GM12878 (cell line): ENCODE data around the gene CABLES1. TPM values are rescaled to one million over a fixed set of nuclear protein-coding genes. Genes with fewer than 3 reads are reported as not detected.

ENCODE experiments used
- ATAC-seq: fragments of 200-7000 bp; cut with Tn5 transposase; 3 replicates; pipeline ENCODE4 v1.9.1; 2020; ENCODE audit warnings: mild to moderate bottlenecking, moderate library complexity
- BruUV-seq: library from RNA; stranded (reverse); fragments of 400-500 nt; replicated peaks from 2 replicates; lab custom pipeline; 2021; lab: Mats Ljungman, UMichigan
- CTCF ChIA-PET: fragments of 300-600 bp; sonication (Branson Sonifier 250); formaldehyde crosslinking; extraction: SDS; loops from one replicate; lab custom pipeline; 2021; ENCODE audit warnings: inconsistent platforms; lab: Yijun Ruan, JAX
- POLR2A ChIA-PET: fragments of 350-600 bp; formaldehyde crosslinking; extraction: SDS; loops from one replicate; lab custom pipeline; 2021; ENCODE audit warnings: inconsistent platforms; lab: Charles Lee
- RAD21 ChIA-PET: fragments of 300-600 bp; sonication (Branson Sonifier 250); formaldehyde crosslinking; loops from one replicate; lab custom pipeline; 2023; ENCODE audit warnings: antibody characterized with exemption; ENCODE audit not compliant: unreplicated experiment; lab: Charles Lee
- SMC1A ChIA-PET: fragments of 300-600 bp; sonication (Branson Sonifier 250); formaldehyde crosslinking; loops from one replicate; lab custom pipeline; 2023; ENCODE audit not compliant: unreplicated experiment, uncharacterized antibody; lab: Charles Lee
- DNase-seq: peaks from one replicate; pipeline ENCODE4 v3.0.0-alpha.2; 2011; ENCODE audit warnings: low read depth, low spot score
- FAIRE-seq: peaks from 3 replicates; lab custom pipeline; 2011; peaks lifted over from hg19 to GRCh38; lab: Jason Lieb, UNC
- H2AFZ ChIP-seq: 2 replicates; pipeline ENCODE4 v1.6.0; 2011; ENCODE audit warnings: low read depth, low read length, control low read depth; ENCODE audit not compliant: control insufficient read depth
- H3K27ac ChIP-seq: 2 replicates; pipeline ENCODE4 v1.5.1; 2011; ENCODE audit warnings: control low read depth; ENCODE audit not compliant: control insufficient read depth, insufficient read depth
- H3K27me3 ChIP-seq, 2 experiments: replicated peaks in 1 of 2; 2 replicates each; pipeline versions ENCODE4 v1.6.0 to v1.6.1; 2011; ENCODE audit warnings: low read length in 1 of 2; ENCODE audit not compliant: control insufficient read depth in 2 of 2, insufficient read depth in 2 of 2
- H3K36me3 ChIP-seq, 2 experiments: 2 replicates each; pipeline ENCODE4 v1.5.1; 2011; ENCODE audit warnings: low read length in 1 of 2; ENCODE audit not compliant: control insufficient read depth in 2 of 2, insufficient read depth in 2 of 2
- H3K4me1 ChIP-seq: 2 replicates; pipeline ENCODE4 v1.6.1; 2011; ENCODE audit warnings: mild to moderate bottlenecking, low read length, moderate library complexity, mixed read lengths; ENCODE audit not compliant: control insufficient read depth, insufficient read depth
- H3K4me2 ChIP-seq: 2 replicates; pipeline ENCODE4 v1.6.0; 2011; ENCODE audit warnings: control low read depth; ENCODE audit not compliant: control insufficient read depth, insufficient read depth
- H3K4me3 ChIP-seq: fragments of 200-600 bp; sonication (generic); 2 replicates; pipeline ENCODE4 v1.5.1; 2016
- H3K79me2 ChIP-seq: 2 replicates; pipeline ENCODE4 v1.6.0; 2011; ENCODE audit warnings: low read length; ENCODE audit not compliant: control insufficient read depth, insufficient read depth
- H3K9ac ChIP-seq: 2 replicates; pipeline ENCODE4 v1.8.0; 2011; ENCODE audit warnings: low read length, control low read depth, mixed read lengths; ENCODE audit not compliant: control insufficient read depth, insufficient read depth
- H3K9me3 ChIP-seq: replicated peaks from 3 replicates; pipeline ENCODE4 v1.5.1; 2011; ENCODE audit warnings: mild to moderate bottlenecking, low read length; ENCODE audit not compliant: control insufficient read depth, insufficient read depth
- H4K20me1 ChIP-seq: 2 replicates; pipeline ENCODE4 v1.6.0; 2011; ENCODE audit not compliant: control insufficient read depth, insufficient read depth
- BHLHE40 ChIP-seq, 2 experiments: fragments of 450-650 bp in 1 of 2; IDR thresholded peaks; 2 replicates each; pipeline ENCODE4 v1.6.1; 2011 to 2017; ENCODE audit warnings: low read depth in 2 of 2, borderline replicate concordance in 1 of 2, improper control_type of control experiment in 1 of 2, low read length in 1 of 2, mild to moderate bottlenecking in 1 of 2
- CHD2 ChIP-seq: IDR thresholded peaks from 2 replicates; pipeline ENCODE4 v1.6.1; 2011; ENCODE audit warnings: low read depth, low read length, improper control_type of control experiment, borderline replicate concordance
- EED ChIP-seq: sonication (generic); IDR thresholded peaks from 2 replicates; pipeline ENCODE4 v1.6.1; 2016; ENCODE audit warnings: antibody characterized with exemption, low read depth
- EP300 ChIP-seq, 2 experiments: fragments of 150-350 bp in 1 of 2; IDR thresholded peaks; 2 replicates each; pipeline ENCODE4 v1.6.1; 2011 to 2012; ENCODE audit warnings: low read depth in 2 of 2, low read length in 2 of 2, borderline replicate concordance in 1 of 2, improper control_type of control experiment in 1 of 2, inconsistent platforms in 1 of 2; ENCODE audit not compliant: control insufficient read depth in 1 of 2
- GATAD2B ChIP-seq: fragments of 450-650 bp; conservative IDR thresholded peaks from 2 replicates; pipeline ENCODE4 v1.6.1; 2017; ENCODE audit warnings: low read depth, mild to moderate bottlenecking, moderate library complexity
- HCFC1 ChIP-seq: fragments of 150-350 bp; IDR thresholded peaks from 2 replicates; pipeline ENCODE4 v1.6.1; 2014; ENCODE audit warnings: low read length
- IKZF1 ChIP-seq: fragments of 450-650 bp; conservative IDR thresholded peaks from 2 replicates; pipeline ENCODE4 v1.6.1; 2017; ENCODE audit warnings: antibody characterized with exemption, mild to moderate bottlenecking
- MXI1 ChIP-seq: fragments of 150-350 bp; IDR thresholded peaks from 2 replicates; pipeline ENCODE4 v1.6.1; 2011; ENCODE audit warnings: low read depth, mild to moderate bottlenecking, inconsistent platforms, low read length, improper control_type of control experiment
- NFYA ChIP-seq: IDR thresholded peaks from 2 replicates; pipeline ENCODE4 v1.6.1; 2011; ENCODE audit warnings: low read depth, mild to moderate bottlenecking, low read length, improper control_type of control experiment, borderline replicate concordance
- NRF1 ChIP-seq: conservative IDR thresholded peaks from 2 replicates; pipeline ENCODE4 v1.6.1; 2011; ENCODE audit warnings: mild to moderate bottlenecking, low read depth, low read length, improper control_type of control experiment
- PML ChIP-seq: IDR thresholded peaks from 2 replicates; pipeline ENCODE4 v1.6.1; 2012; ENCODE audit warnings: low read length, inconsistent platforms
- YBX1 ChIP-seq: fragments of 450-650 bp; IDR thresholded peaks from 2 replicates; pipeline ENCODE4 v1.6.1; 2016; ENCODE audit warnings: antibody characterized with exemption
- WGBS: methylation state at CpG from one replicate; pipeline ENCODE4 v1.1.6; 2016; ENCODE audit warnings: low lambda C conversion rate; ENCODE audit not compliant: insufficient replicate concordance, insufficient coverage; ENCODE audit errors: missing lambda C conversion rate; 5-methylcytosine and 5-hydroxymethylcytosine counted together
- in situ Hi-C: fragments of 300-500 bp; cut with MboI; formaldehyde crosslinking; loops from 9 replicates; pipeline ENCODE4 v1.14.3; 2018; ENCODE audit warnings: mixed read lengths
- intact Hi-C: fragments of 100-400 bp; cut with micrococcal nuclease; formaldehyde crosslinking; loops from one replicate; pipeline ENCODE4 v1.14.2; 2022; ENCODE audit not compliant: unreplicated experiment
- polyA plus RNA-seq, 11 experiments: library from polyadenylated mRNA; depleted of rRNA in 4 of 11; unstranded in 6 of 11; stranded (reverse) in 5 of 11; fragments of >200 nt; fragmentation: Nextera tagmentation in 4 of 11; fragmentation: Illumina TruSeq in 1 of 11; extraction: Ambion mirVana in 4 of 11; extraction: Trizol in 1 of 11; gene quantifications; 1 replicate in 1 of 11; 2 replicates in 10 of 11; pipeline versions ENCODE4 v1.2.1 to v1.2.3, GENCODE V29; 2011 to 2016; ENCODE audit warnings: inconsistent platforms in 2 of 11, missing spikeins in 2 of 11, low read depth in 1 of 11
- total RNA-seq, 4 experiments: library from RNA; depleted of rRNA in 3 of 4; stranded (reverse); fragments of >200 nt in 3 of 4; fragmentation: Illumina TruSeq in 1 of 4; extraction: Trizol in 1 of 4; gene quantifications; 2 replicates each; pipeline versions ENCODE4 v1.2.1 to v1.2.3, GENCODE V29; 2013 to 2021
- TF ChIP-seq, protein P1 (sequence below): IDR thresholded peaks from 2 replicates; pipeline ENCODE4 v1.6.1; 2012; ENCODE audit warnings: mild to moderate bottlenecking, low read depth, low read length
- TF ChIP-seq, protein P2 (sequence below): fragments of 450-650 bp; IDR thresholded peaks from 2 replicates; pipeline ENCODE4 v1.6.1; 2016; ENCODE audit warnings: mild to moderate bottlenecking
- TF ChIP-seq, protein P3 (sequence below): fragments of 150-350 bp; IDR thresholded peaks from 2 replicates; pipeline ENCODE4 v1.6.1; 2016; ENCODE audit warnings: low read depth, low read length

Gene CABLES1
- total and polyA plus RNA-seq, 10 of the 15 experiments (the other 5 are each of a cell fraction or from before 2014, with no cell fraction given), result 2.9 to 27.2 (median 8.2) TPM

DNA sequence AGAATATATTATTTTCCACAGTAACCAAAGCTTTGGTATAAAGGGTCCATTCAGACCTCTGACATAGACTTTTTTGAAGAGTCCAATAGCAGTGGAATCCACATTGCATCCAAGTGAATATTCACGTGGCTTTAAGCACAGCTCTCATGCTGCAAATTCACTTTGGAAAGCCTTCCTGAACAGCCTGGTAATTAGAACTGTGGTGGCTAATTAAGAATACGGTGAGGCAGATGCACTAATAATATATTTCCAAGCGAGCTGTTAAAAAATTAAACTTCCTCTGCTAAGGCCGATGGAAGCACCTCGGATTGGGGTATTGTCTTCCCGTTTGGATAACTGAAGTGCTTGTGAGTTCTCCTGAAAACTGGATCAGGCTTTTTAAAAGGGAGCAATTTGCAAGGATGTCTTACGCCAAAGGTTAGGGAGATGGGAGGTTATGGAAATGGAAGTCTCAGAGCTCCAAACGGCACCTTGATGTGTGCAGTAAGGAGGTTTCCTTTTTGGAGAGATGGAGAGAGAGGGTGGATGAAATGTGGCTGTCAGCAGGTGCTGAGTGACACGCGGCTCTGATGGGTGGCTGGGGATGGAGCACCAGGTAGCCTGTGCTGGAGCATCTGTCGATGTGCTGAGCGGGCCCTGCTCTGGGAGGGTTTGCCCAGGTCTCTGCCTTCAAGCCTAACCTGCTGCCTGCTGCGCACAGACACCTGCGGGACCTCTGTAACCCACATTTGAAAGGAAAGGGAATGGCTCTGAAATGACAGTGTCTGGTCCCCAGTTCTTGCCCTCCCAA, 37.5 kb downstream of the CABLES1 start:
- ATAC-seq (no peak), DNase-seq (no peak), FAIRE-seq (no peak)
- intact Hi-C loops (no loop called here), in situ Hi-C loops (no loop called here)
- H2AFZ ChIP-seq, result no peak overlapping the region
- RAD21 ChIA-PET, result interaction anchor here (1.0 kb wide), 1 partner anchor 39 kb away, joined by 3 read pairs; no protein-coding TSS in a partner anchor
- no peak overlapping the region for H3K4me3 ChIP-seq
- SMC1A ChIA-PET, result interaction anchor here (1.2 to 1.5 kb wide), 3 partner anchors 9 to 39 kb away, joined by 3 to 5 read pairs (median 3); no protein-coding TSS in a partner anchor
- peaks cover 6% of the 10 kb centered on the region for H3K79me2 ChIP-seq
- H3K36me3 ChIP-seq, result peaks cover 0 to 9% of the 10 kb centered on the region in 2 experiments; a peak in 3 of 4 replicates
- no peak overlapping the region for H3K27ac ChIP-seq
- no peaks in the 10 kb centered on the region for H3K9me3 ChIP-seq
- POLR2A ChIA-PET, result no interaction called here
- no peak overlapping the region for H3K4me2 ChIP-seq
- no peaks in the 10 kb centered on the region for H3K27me3 ChIP-seq
- TSS peak; percentile 4 for BruUV-seq
- no peaks in the 10 kb centered on the region for H4K20me1 ChIP-seq
- 80% methylated on average over 14 of the region's 14 CpGs for WGBS
- no peak overlapping the region for H3K9ac ChIP-seq
- CTCF ChIA-PET, result interaction anchor here (0.7 to 0.8 kb wide), 2 partner anchors 14 to 94 kb away, joined by 3 to 5 read pairs; no protein-coding TSS in a partner anchor
- H3K4me1 ChIP-seq, result no peaks in the 10 kb centered on the region; the same call in 1 of the 2 replicates
- TF ChIP-seq BHLHE40 (IDR thresholded peaks at IDR 0.05; ENCODE audit: borderline replicate concordance in 1 of 2, low read depth in 2 of 2, low read length in 1 of 2), result no peak
- no peak for TF ChIP-seq EP300 (IDR thresholded peaks at IDR 0.05; ENCODE audit: borderline replicate concordance in 1 of 2, control insufficient read depth in 1 of 2, low read depth in 2 of 2, low read length in 2 of 2)
- TF ChIP-seq, protein P1, sequence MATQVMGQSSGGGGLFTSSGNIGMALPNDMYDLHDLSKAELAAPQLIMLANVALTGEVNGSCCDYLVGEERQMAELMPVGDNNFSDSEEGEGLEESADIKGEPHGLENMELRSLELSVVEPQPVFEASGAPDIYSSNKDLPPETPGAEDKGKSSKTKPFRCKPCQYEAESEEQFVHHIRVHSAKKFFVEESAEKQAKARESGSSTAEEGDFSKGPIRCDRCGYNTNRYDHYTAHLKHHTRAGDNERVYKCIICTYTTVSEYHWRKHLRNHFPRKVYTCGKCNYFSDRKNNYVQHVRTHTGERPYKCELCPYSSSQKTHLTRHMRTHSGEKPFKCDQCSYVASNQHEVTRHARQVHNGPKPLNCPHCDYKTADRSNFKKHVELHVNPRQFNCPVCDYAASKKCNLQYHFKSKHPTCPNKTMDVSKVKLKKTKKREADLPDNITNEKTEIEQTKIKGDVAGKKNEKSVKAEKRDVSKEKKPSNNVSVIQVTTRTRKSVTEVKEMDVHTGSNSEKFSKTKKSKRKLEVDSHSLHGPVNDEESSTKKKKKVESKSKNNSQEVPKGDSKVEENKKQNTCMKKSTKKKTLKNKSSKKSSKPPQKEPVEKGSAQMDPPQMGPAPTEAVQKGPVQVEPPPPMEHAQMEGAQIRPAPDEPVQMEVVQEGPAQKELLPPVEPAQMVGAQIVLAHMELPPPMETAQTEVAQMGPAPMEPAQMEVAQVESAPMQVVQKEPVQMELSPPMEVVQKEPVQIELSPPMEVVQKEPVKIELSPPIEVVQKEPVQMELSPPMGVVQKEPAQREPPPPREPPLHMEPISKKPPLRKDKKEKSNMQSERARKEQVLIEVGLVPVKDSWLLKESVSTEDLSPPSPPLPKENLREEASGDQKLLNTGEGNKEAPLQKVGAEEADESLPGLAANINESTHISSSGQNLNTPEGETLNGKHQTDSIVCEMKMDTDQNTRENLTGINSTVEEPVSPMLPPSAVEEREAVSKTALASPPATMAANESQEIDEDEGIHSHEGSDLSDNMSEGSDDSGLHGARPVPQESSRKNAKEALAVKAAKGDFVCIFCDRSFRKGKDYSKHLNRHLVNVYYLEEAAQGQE, result no peak
- no peak for TF ChIP-seq NRF1
- no peak for TF ChIP-seq NFYA
- no peak for TF ChIP-seq CHD2
- no peak for TF ChIP-seq MXI1
- no peak for TF ChIP-seq GATAD2B
- TF ChIP-seq YBX1, result no peak
- TF ChIP-seq, protein P2, sequence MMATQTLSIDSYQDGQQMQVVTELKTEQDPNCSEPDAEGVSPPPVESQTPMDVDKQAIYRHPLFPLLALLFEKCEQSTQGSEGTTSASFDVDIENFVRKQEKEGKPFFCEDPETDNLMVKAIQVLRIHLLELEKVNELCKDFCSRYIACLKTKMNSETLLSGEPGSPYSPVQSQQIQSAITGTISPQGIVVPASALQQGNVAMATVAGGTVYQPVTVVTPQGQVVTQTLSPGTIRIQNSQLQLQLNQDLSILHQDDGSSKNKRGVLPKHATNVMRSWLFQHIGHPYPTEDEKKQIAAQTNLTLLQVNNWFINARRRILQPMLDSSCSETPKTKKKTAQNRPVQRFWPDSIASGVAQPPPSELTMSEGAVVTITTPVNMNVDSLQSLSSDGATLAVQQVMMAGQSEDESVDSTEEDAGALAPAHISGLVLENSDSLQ, result no peak
- no peak for TF ChIP-seq IKZF1
- TF ChIP-seq HCFC1, result no peak
- no peak for TF ChIP-seq PML
- TF ChIP-seq EED, result no peak
- TF ChIP-seq, protein P3, sequence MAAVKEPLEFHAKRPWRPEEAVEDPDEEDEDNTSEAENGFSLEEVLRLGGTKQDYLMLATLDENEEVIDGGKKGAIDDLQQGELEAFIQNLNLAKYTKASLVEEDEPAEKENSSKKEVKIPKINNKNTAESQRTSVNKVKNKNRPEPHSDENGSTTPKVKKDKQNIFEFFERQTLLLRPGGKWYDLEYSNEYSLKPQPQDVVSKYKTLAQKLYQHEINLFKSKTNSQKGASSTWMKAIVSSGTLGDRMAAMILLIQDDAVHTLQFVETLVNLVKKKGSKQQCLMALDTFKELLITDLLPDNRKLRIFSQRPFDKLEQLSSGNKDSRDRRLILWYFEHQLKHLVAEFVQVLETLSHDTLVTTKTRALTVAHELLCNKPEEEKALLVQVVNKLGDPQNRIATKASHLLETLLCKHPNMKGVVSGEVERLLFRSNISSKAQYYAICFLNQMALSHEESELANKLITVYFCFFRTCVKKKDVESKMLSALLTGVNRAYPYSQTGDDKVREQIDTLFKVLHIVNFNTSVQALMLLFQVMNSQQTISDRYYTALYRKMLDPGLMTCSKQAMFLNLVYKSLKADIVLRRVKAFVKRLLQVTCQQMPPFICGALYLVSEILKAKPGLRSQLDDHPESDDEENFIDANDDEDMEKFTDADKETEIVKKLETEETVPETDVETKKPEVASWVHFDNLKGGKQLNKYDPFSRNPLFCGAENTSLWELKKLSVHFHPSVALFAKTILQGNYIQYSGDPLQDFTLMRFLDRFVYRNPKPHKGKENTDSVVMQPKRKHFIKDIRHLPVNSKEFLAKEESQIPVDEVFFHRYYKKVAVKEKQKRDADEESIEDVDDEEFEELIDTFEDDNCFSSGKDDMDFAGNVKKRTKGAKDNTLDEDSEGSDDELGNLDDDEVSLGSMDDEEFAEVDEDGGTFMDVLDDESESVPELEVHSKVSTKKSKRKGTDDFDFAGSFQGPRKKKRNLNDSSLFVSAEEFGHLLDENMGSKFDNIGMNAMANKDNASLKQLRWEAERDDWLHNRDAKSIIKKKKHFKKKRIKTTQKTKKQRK, result no peak
